Smooth muscle cell (in vitro differentiated cells): ENCODE data around the gene ERC1. TPM values are rescaled to one million over a fixed set of nuclear protein-coding genes. Genes with fewer than 3 reads are reported as not detected.
A peak's percentile ranks its signal among the peaks of the same experiment; 100 is the strongest.

Experiments
- DNase-seq: peaks from one replicate; lab custom pipeline; 2025; ENCODE audit not compliant: unreplicated experiment; lab: John Stamatoyannopoulos, UW
- H2AFZ ChIP-seq: fragments of 200-600 bp; sonication (generic); 2 replicates; pipeline ENCODE4 v1.6.0; 2016; ENCODE audit warnings: antibody characterized with exemption, low read depth, mild to moderate bottlenecking
- H3F3A ChIP-seq: fragments of 200-600 bp; sonication (generic); 2 replicates; pipeline ENCODE4 v1.6.0; 2017; ENCODE audit warnings: antibody characterized with exemption, low read depth
- H3K27ac ChIP-seq: fragments of 200-600 bp; sonication (generic); 2 replicates; pipeline ENCODE4 v1.5.1; 2016; ENCODE audit warnings: low read depth, mild to moderate bottlenecking
- H3K27me3 ChIP-seq: fragments of 200-600 bp; sonication (generic); 2 replicates; pipeline ENCODE4 v1.6.1; 2016; ENCODE audit warnings: low read depth, mild to moderate bottlenecking
- H3K36me3 ChIP-seq: fragments of 200-600 bp; sonication (generic); 2 replicates; pipeline ENCODE4 v1.5.1; 2016; ENCODE audit warnings: low read depth
- H3K4me1 ChIP-seq: fragments of 200-600 bp; sonication (generic); 2 replicates; pipeline ENCODE4 v1.5.1; 2016; ENCODE audit warnings: low read depth
- H3K4me2 ChIP-seq: fragments of 200-600 bp; sonication (generic); 2 replicates; pipeline ENCODE4 v1.6.0; 2016; ENCODE audit warnings: mild to moderate bottlenecking
- H3K4me3 ChIP-seq: fragments of 200-600 bp; sonication (generic); 2 replicates; pipeline ENCODE4 v1.5.1; 2016; ENCODE audit warnings: mild to moderate bottlenecking
- H3K79me2 ChIP-seq: fragments of 200-600 bp; sonication (generic); 2 replicates; pipeline ENCODE4 v1.6.0; 2016; ENCODE audit warnings: low read depth, mild to moderate bottlenecking
- H3K9ac ChIP-seq: fragments of 200-600 bp; sonication (generic); 2 replicates; pipeline ENCODE4 v1.6.0; 2016; ENCODE audit warnings: low read depth
- H3K9me3 ChIP-seq: fragments of 200-600 bp; sonication (generic); replicated peaks from 2 replicates; pipeline ENCODE4 v1.5.1; 2016; ENCODE audit warnings: low read depth
- H4K20me1 ChIP-seq: fragments of 200-600 bp; sonication (generic); 2 replicates; pipeline ENCODE4 v1.6.0; 2016; ENCODE audit warnings: low read depth
- WGBS: methylation state at CpG from one replicate; pipeline ENCODE4 v1.1.7; 2016; ENCODE audit warnings: low lambda C conversion rate; 5-methylcytosine and 5-hydroxymethylcytosine counted together
- polyA plus RNA-seq: library from polyadenylated mRNA; unstranded; fragments of >200 nt; fragmentation: Nextera tagmentation; extraction: Ambion mirVana; gene quantifications from 2 replicates; pipeline ENCODE4 v1.2.1, GENCODE V29; 2016
- total RNA-seq: library from RNA; depleted of rRNA; stranded (reverse); fragments of >200 nt; gene quantifications from 2 replicates; pipeline ENCODE4 v1.2.3, GENCODE V29; 2014
- TF ChIP-seq, protein P1 (sequence below): fragments of 200-600 bp; sonication (generic); IDR thresholded peaks from 2 replicates; pipeline ENCODE4 v1.5.1; 2017; ENCODE audit warnings: borderline replicate concordance, mild to moderate bottlenecking, antibody characterized with exemption; ENCODE audit not compliant: insufficient read depth, poor library complexity, severe bottlenecking

ERC1 gene
- total and polyA plus RNA-seq, 2 experiments from 2014 or later, result 13.8 to 17.6 TPM

DNA sequence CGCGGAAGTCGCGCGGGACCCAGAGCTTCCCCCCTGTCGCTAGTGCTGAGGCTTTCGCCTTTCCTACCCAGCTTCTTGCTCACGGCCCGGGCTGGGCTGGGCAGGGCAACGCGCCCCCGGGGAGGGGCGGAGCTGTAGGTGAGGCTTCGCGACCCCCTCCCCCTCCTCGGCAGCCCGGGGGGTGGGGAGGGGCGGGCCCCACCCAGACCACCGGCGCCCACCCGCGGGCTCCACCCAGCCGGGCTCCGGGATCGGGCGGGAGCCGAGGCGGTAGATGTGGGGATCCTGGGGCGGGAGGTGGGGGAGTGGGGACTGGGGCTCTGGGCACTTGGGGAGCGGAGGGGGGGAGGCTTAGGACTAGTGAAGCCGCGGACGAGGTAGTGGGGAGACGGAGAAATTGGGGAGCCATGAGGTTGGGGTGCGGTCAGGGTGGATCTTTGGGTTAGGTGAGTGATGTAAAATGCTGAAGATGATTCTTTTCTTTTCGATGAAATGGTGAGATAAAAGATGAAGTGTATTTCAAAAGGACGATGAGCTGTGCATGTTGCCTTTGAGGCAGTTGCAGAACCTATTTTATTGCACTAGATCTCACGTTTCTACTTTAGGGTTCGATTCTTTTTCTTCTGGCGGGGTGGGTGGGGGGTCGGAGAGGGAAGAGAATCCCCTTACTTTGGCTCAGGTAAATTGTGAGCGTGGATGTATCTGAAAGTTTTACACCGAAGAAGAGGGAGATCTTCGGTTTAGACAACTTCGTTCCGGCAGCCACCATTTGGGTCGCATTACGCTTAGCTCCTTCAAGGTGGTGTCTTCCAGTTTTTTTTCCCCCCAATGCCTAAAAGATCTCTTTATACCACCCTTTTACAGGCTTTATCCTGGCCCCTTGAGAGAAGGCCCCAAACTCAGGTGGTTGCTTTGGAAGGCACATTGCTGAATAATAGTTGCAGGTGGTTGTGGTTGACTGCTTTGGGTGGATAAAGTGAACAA, 619 bp downstream of the ERC1 start:
- Histone ChIP-seq H3K27me3 (no peaks in the 10 kb centered on the region), H3K79me2 (peaks cover 54% of the 10 kb centered on the region), H3F3A (peaks cover 9% of the 10 kb centered on the region), H4K20me1 (peaks cover 33% of the 10 kb centered on the region), H3K9ac (peak overlapping the region; percentile 88), H3K27ac (peak overlapping the region; percentile 92), H3K36me3 (no peaks in the 10 kb centered on the region), H3K4me3 (peak overlapping the region; percentile 95), H3K4me1 (peaks cover 28% of the 10 kb centered on the region), H2AFZ (peak overlapping the region; percentile 80), H3K4me2 (peak overlapping the region; percentile 86), H3K9me3 (no peaks in the 10 kb centered on the region)
- 4% methylated on average over 25 of the region's 48 CpGs for WGBS
- DNase-seq, result no peak
- TF ChIP-seq, protein P1, sequence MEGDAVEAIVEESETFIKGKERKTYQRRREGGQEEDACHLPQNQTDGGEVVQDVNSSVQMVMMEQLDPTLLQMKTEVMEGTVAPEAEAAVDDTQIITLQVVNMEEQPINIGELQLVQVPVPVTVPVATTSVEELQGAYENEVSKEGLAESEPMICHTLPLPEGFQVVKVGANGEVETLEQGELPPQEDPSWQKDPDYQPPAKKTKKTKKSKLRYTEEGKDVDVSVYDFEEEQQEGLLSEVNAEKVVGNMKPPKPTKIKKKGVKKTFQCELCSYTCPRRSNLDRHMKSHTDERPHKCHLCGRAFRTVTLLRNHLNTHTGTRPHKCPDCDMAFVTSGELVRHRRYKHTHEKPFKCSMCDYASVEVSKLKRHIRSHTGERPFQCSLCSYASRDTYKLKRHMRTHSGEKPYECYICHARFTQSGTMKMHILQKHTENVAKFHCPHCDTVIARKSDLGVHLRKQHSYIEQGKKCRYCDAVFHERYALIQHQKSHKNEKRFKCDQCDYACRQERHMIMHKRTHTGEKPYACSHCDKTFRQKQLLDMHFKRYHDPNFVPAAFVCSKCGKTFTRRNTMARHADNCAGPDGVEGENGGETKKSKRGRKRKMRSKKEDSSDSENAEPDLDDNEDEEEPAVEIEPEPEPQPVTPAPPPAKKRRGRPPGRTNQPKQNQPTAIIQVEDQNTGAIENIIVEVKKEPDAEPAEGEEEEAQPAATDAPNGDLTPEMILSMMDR, result no peak

DNA sequence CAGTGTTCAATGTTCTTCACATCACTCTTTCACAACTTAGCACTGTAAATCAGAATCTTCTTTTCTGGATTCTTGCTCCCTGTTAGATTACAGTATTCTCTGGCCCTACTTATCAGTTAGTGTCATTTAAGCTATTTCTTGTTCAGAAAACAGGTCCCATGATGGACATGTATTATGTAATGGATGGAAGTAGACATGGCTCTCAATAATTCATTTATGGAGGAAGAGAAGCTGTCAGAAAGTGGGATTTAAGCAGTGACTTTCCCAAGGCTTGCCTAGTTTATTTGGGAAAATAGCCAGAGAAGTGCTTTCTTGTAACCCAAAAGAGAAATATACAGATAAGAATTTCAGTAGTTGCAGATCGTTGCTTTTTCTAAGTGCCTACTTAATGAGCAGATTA, 1.6 kb downstream of the ERC1 start:
- TF ChIP-seq, protein P1, result no peak

DNA sequence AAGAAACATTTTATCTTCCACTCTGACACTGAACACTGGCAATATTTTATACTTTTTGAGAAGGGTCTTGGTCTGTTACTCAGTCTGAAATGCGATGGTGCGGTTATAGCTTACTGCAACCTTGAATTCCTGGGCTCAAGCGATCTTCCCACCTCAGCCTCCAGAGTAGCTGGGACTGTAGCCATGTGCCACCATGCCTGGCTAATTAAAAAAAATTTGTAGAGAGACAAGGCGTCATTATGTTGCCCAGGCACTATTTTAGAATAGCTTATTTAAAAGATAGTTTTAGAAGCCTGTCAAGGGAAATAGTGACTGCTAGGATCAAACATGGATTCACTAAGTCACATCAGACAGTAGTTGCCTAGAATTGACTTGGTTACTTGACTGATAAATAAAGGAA, 5.9 kb downstream of the ERC1 start:
- Histone ChIP-seq H2AFZ (no peak overlapping the region), H4K20me1 (peaks cover 85% of the 10 kb centered on the region), H3K27ac (no peak overlapping the region), H3K4me3 (no peak overlapping the region), H3K4me1 (peaks cover 10% of the 10 kb centered on the region), H3K4me2 (no peak overlapping the region), H3K9ac (no peak overlapping the region), H3K36me3 (peaks cover 4% of the 10 kb centered on the region), H3F3A (no peaks in the 10 kb centered on the region), H3K9me3 (no peaks in the 10 kb centered on the region), H3K27me3 (no peaks in the 10 kb centered on the region), H3K79me2 (peaks cover 92% of the 10 kb centered on the region)
- 95% methylated on average over 4 of the region's 4 CpGs for WGBS
- no peak for DNase-seq
- TF ChIP-seq, protein P1, result no peak

More for the DNA sequence above, 1.6 kb downstream of the ERC1 start:
- no peak for DNase-seq
- peaks cover 44% of the 10 kb centered on the region for H4K20me1 ChIP-seq
- peaks cover 64% of the 10 kb centered on the region for H3K79me2 ChIP-seq
- no peak overlapping the region for H3K27ac ChIP-seq
- peaks cover 9% of the 10 kb centered on the region for H3F3A ChIP-seq
- H2AFZ ChIP-seq, result no peak overlapping the region
- H3K9ac ChIP-seq, result no peak overlapping the region
- peaks cover 28% of the 10 kb centered on the region for H3K4me1 ChIP-seq
- no peaks in the 10 kb centered on the region for H3K27me3 ChIP-seq
- H3K4me3 ChIP-seq, result peak overlapping the region; percentile 95
- no peaks in the 10 kb centered on the region for H3K9me3 ChIP-seq
- peak overlapping the region; percentile 86 for H3K4me2 ChIP-seq
- H3K36me3 ChIP-seq, result no peaks in the 10 kb centered on the region
- WGBS, result 70% methylated on average over 1 of the region's 1 CpG
